Fibroblast of lung (primary cell): ENCODE measurements around the gene DLG2.

Experiments
- EZH2 ChIP-seq: IDR thresholded peaks from 2 replicates; pipeline ENCODE4 v1.5.1; 2012; ENCODE audit warnings: low read length, control low read depth, mild to moderate bottlenecking; ENCODE audit errors: missing control alignments
- TF ChIP-seq, protein P1 (sequence below), 2 donors: IDR thresholded peaks in 1 of 2; conservative IDR thresholded peaks in 1 of 2; 1 replicate in 1 of 2; 2 replicates in 1 of 2; pipeline ENCODE4 v1.5.1; 2011 to 2012; ENCODE audit warnings: low read length in 2 of 2, control low read depth in 1 of 2, inconsistent platforms in 1 of 2, low read depth in 1 of 2, mild to moderate bottlenecking in 1 of 2

DNA sequence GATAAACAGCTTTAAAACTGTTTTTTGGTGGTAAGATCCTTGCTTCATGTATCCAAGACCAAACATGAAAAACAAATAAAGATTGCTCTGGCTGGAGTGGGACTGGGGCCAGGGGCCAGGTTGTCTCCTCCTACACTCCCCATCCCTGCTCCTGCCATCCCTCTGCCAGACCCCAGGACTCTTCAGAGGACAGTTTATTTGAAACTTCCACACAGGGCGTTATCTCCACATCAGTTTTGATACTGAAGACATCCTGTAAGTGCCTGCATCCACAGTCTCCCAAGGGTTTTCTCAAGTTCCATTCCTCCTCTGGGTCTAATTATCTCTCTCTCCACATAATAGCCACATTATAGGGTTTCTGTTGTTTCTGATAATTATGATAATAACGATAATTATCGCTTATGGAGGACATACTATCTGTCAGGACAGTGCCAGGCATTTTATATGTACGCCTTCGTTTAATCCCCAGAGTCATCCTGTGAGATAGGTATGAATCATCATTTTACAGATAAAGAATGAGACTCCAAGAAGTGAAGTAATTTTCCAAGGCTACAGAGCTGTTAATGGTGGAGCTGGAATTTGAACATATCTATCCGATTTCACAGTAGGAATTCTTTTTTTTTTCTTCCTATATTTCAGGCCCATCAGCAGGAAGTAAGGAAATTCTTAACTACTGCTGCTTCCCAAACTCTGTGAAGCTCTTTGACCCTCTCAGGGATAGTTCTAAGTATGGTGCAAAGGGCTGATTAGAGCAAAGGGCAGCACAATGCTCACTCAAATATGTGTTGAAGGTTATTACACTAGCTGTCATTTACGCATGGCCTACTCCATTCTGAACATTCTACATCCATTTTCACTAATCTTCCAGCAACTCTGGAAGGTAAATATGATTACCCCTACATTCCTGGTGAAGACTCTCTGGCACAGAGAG, 1852.9 kb downstream of the DLG2 start:
- no peak for TF ChIP-seq EZH2
- TF ChIP-seq, protein P1, sequence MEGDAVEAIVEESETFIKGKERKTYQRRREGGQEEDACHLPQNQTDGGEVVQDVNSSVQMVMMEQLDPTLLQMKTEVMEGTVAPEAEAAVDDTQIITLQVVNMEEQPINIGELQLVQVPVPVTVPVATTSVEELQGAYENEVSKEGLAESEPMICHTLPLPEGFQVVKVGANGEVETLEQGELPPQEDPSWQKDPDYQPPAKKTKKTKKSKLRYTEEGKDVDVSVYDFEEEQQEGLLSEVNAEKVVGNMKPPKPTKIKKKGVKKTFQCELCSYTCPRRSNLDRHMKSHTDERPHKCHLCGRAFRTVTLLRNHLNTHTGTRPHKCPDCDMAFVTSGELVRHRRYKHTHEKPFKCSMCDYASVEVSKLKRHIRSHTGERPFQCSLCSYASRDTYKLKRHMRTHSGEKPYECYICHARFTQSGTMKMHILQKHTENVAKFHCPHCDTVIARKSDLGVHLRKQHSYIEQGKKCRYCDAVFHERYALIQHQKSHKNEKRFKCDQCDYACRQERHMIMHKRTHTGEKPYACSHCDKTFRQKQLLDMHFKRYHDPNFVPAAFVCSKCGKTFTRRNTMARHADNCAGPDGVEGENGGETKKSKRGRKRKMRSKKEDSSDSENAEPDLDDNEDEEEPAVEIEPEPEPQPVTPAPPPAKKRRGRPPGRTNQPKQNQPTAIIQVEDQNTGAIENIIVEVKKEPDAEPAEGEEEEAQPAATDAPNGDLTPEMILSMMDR (conservative IDR thresholded peaks at IDR 0.05 in 1 of 2, IDR thresholded peaks at IDR 0.05 in 1 of 2; ENCODE audit: low read depth in 1 of 2, low read length in 2 of 2): no peak
